HG03097 (cell line): ENCODE measurements around the gene MSH6.

Experiments
- ATAC-seq: cut with Tn5 transposase; IDR thresholded peaks from one replicate; pipeline ENCODE4 v1.9.1; 2021; ENCODE audit not compliant: unreplicated experiment, low FRiP score

Gene MSH6

DNA sequence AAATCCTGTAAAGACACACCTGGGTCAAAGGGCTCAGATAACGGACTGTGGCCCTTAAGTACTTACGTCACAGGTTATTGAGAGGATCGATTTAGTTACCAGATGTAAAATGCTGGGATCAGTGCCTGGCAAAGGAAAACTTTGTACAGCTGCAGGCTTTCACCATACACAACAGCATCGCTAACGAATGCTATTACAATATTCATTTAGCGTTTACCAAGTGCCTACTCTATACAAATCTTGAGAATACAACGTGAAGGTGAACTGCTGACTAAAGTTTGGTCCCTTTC is 619 bp upstream of the MSH6 start:
- ATAC-seq, result no peak

DNA sequence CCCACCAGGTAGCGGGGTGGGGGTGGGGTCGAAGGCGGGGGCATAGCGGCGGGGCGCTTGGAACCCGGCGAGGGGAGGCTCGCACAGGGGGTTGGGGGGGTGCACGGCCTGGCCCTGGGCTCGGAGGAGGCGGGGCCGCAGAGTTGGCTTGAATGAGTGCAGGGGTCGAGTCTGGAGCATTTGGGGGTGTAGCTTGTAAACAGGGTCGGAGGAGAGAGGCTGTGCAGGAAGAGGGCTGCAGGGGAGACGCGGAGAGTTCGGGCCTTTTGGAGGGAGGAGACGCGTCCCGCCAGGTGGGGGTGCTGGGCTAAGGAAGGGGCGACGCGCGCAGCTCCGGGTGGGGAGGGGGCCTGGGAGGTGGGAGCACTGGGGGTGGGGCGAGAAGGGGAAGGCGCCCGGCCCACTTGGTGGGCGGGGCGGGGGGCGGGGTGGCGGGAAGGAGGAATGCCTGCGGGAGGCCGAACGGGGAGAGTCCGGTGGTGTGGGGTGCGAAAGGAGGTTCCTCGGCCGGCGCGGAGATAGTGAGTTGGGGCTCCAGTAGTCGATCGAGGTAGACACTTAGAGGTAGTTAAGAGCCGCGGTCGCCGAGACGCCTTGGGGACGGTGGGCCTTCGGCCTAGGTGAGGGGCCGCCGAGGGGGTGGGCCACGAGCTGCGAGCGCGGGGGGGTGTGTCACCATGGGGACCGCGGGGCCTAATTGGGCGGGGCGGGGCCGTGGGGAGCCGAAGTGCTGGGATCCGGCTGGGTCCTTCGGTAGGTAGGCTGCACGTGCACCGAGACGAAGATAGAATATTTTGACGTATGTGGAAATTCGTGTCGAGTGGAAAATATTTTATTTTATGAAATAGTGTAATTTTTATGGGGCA is 774 bp downstream of the MSH6 start:
- ATAC-seq, result peak; percentile 15

DNA sequence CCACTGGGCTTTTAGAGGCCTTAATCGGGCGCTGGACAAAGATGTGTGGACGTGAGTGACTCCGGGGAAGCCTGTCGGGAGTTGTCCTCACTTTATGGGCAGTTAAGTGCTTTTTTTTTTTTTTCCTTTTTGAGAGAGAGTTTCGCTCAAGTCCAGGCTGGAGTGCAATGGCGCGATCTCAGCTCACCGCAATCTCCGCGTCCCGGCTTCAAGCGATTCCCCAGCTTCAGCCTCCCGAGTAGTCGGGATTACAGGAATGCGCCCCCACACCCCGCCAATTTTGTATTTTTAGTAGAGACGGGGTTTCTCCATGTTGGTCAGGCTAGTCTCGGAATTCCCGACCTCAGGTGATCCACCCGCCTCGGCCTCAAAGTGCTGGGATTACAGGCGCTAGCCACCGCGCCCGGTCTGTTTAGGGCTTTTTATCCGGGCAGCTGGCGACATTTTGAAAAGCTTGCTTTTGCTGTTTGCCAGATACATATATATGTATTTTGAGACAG is 1.5 kb downstream of the MSH6 start:
- no peak for ATAC-seq

- no peak for ATAC-seq
Observed at GRCh38 chr2:47785986-47786385, 3.0 kb downstream of the MSH6 start.

DNA sequence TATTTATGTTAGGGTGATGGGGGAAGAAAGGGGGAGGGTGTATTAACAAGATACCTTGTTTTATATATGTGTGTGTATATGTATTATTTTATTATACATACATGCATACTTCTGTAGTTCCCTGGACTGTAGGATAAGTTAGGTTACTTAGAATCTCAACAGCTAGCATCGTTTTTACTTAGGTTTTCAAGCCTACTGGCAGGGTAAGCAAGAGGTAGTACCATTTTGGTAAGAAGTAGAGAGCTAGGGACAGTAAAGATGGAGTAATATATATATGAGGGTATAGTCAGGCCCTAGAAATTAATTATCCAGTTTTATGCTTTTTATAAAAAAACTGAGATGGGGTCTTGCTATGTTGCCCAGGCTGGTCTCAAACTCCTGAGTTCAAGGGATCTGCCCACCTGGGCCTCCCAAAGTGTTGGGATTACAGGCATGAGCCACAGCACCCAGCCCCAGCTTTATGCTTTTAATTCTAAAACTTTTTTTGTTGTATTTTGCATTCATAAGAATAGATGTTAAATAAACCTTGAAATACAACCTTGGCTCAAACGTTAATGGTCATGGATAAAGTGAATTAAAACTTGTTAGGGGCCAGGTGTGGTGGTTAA is 13.2 kb downstream of the MSH6 start:
- ATAC-seq, result no peak

GRCh38 chr2:47798631-47799030 is 15.7 kb downstream of the MSH6 start:
- no peak for ATAC-seq

DNA sequence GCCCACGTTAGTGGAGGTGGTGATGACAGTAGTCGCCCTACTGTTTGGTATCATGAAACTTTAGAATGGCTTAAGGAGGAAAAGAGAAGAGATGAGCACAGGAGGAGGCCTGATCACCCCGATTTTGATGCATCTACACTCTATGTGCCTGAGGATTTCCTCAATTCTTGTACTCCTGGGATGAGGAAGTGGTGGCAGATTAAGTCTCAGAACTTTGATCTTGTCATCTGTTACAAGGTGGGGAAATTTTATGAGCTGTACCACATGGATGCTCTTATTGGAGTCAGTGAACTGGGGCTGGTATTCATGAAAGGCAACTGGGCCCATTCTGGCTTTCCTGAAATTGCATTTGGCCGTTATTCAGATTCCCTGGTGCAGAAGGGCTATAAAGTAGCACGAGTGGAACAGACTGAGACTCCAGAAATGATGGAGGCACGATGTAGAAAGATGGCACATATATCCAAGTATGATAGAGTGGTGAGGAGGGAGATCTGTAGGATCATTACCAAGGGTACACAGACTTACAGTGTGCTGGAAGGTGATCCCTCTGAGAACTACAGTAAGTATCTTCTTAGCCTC is 16.2 kb downstream of the MSH6 start:
- no peak for ATAC-seq

GRCh38 chr2:47801118-47801517 is 18.2 kb downstream of the MSH6 start:
- no peak for ATAC-seq

GRCh38 chr2:47803363-47803762 is 20.4 kb downstream of the MSH6 start:
- ATAC-seq, result no peak

DNA sequence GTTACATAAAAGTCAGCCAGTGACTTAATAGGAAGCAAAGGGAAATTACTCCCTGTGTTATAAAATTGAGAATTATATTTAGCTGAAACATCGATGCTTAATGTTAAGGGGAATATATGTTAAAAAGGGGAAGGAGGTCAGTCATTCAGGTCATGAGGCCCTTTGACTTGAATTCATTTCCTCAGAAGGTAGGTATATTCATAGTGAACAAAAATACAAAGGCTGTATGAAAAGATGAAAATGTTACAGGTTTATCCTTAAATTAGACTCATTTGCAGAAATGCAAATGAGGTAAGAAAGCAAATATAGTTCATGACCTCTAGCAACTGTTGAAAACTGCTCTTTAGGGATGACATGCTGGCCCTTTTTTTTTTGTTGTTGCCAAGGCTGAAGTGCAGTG is 20.8 kb downstream of the MSH6 start:
- ATAC-seq, result no peak

GRCh38 chr2:47805850-47806249 is 22.9 kb downstream of the MSH6 start:
- no peak for ATAC-seq

DNA sequence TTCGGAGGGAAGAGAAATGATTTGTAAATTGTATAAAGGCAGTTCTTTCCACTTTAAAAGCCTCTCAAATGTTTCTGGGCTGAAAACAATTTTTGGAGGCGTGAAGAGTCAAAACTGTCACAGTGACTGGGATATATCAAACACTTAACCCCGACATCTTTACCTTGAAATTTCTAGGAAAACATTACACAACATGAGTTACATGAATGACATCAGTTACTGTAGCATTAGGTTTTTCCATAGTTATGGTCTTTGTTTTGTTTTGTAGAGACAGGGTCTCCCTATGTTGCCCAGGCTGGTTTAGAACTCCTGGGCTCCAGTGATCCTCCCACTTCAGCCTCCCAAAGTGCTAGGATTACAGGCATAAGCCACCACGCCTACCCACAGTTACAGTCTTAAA is 25.7 kb downstream of the MSH6 start:
- no peak for ATAC-seq

GRCh38 chr2:47809903-47810302 is 27.0 kb downstream of the MSH6 start:
- no peak for ATAC-seq

DNA sequence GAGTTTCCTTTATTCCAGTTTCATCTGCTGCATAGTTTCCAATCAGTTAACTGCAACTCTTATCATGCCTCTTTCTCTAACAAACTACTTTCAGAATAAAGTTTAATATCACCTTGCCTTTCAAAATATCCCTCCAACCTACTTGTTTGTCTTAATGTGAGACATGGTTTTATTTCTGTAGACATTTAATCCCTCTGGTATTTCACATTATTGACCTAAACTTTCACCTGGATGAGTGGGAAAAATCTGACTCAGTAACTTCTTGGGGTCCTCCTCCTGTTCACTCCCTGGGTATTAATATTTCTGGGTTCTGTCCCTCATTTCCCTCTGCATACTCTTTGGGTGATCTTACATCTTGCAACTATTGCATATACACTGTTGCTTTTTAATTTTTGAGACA is 27.9 kb downstream of the MSH6 start:
- ATAC-seq, result no peak

DNA sequence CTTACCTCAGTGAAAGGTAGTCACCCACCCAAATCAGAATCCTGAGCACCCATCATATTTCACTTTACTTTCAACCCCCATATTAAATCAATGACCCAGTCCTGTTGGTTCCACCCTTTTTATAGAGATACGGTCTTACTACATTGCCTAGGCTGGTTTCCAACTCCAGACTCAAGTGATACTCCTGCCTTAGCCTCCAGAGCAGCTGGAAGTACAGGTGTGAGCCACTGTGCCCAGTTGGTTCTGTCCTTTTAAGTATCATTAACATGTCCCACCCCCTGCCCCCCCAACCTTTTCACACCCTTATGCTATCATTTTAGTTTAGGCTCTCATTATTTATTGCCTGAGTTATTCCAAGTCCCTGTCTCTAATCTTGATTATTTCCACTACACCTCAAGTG is 28.7 kb downstream of the MSH6 start:
- ATAC-seq, result no peak

- ATAC-seq, result no peak
Observed at GRCh38 chr2:47815764-47816163, 32.8 kb downstream of the MSH6 start.

GRCh38 chr2:47818777-47819176 is 35.8 kb downstream of the MSH6 start:
- ATAC-seq, result no peak

DNA sequence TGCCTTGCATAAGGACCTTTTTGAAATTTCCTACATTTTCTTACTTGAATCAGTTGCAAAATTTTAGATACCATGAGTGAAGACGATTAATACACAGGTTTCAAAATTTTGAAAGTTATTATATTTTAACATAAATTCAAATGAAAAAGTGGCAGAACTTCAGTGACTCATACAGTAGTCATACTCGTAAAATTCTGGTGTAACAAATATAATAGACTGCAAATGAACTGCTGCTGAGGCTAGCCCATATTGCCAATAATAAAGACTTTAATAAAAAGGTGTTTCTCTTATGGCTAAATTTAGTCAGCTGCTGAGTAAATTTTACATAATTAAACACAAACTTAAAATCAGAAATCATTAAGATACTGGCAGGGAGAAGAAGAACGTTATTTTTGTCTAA is 36.9 kb downstream of the MSH6 start:
- ATAC-seq, result no peak

DNA sequence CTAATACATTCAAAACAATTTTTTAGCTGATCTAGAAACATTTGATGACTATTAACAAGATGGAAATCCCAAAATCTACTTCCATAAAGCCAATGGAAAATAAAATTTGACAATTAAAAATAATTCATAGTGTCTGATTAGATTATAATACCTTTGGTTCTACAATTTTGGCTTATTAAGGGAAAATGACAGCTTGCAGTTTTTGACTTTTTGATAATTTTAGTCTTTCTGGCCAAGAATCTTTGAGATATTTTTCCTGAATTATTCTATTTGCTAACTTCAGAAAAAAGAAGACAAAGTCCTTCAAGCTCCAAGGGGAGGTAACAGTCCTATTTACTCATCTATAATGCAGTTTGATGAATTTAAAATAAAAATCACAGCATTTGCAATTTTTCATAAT is 39.6 kb downstream of the MSH6 start:
- no peak for ATAC-seq

DNA sequence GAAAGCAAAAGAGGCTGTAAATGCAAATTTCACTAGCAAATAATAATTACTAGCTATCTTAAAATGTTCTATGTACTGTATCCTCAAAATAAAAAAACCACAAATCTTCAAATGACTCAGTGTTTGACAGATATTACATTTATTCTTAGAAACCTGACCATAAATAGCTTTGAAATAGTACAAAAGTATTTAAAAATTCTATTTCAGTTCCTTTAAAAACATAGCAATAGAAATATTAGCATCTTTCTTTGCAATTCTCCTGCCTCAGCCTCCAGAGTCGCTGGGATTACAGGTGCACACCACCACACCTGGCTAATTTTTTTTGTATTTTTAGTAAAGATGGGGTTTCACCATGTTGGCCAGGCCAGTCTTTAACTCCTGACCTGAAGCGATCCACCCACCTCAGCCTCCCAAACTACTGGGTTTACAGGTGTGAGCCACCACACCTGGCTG is 50.6 kb downstream of the MSH6 start:
- no peak for ATAC-seq

- ATAC-seq, result no peak
Observed at GRCh38 chr2:47838249-47838648, 55.3 kb downstream of the MSH6 start.

GRCh38 chr2:47838686-47839085 is 55.7 kb downstream of the MSH6 start:
- no peak for ATAC-seq
